Caco-2 (cell line): Measurements from ENCODE around the gene RNF144B. TPM values are rescaled to one million over a fixed set of nuclear protein-coding genes. Genes with fewer than 3 reads are reported as not detected.

Experiments
- BruUV-seq: library from RNA; stranded (reverse); fragments of 400-500 nt; replicated peaks from 2 replicates; lab custom pipeline; 2021; lab: Mats Ljungman, UMichigan
- CTCF ChIA-PET: fragments of 300-600 bp; sonication (Branson Sonifier 250); formaldehyde crosslinking; loops from one replicate; lab custom pipeline; 2022; ENCODE audit warnings: antibody characterized with exemption; lab: Charles Lee
- POLR2A ChIA-PET: fragments of 300-600 bp; sonication (Branson Sonifier 250); formaldehyde crosslinking; loops from one replicate; lab custom pipeline; 2022; ENCODE audit warnings: antibody characterized with exemption; lab: Charles Lee
- DNase-seq, 2 experiments: peaks; one replicate each; pipeline versions ENCODE4 v3.0.0 to v3.0.0-alpha.2; 2020 to 2022
- H3K27me3 ChIP-seq: replicated peaks from 2 replicates; pipeline ENCODE4 v1.6.0; 2011; ENCODE audit warnings: low read length; ENCODE audit not compliant: control insufficient read depth, insufficient read depth
- H3K36me3 ChIP-seq: 2 replicates; pipeline ENCODE4 v1.5.1; 2011; ENCODE audit warnings: low read length; ENCODE audit not compliant: control insufficient read depth, insufficient read depth
- H3K4me1 ChIP-seq: fragments of 250-450 bp; sonication (Bioruptor Pico); 2 replicates; pipeline ENCODE4 v1.5.1; 2020; ENCODE audit warnings: mild to moderate bottlenecking
- H3K4me3 ChIP-seq: 2 replicates; pipeline ENCODE4 v1.5.1; 2011; ENCODE audit warnings: low read depth, mild to moderate bottlenecking, control low read depth, low read length
- H3K9me3 ChIP-seq: fragments of 250-450 bp; sonication (Bioruptor Pico); 2 replicates; pipeline ENCODE4 v1.5.1; 2020; ENCODE audit warnings: mild to moderate bottlenecking, moderate library complexity
- H3K27ac Mint-ChIP-seq: one replicate; pipeline ENCODE4 v1.8.0; 2022; ENCODE audit warnings: mixed read lengths; ENCODE audit not compliant: unreplicated experiment
- H3K27me3 Mint-ChIP-seq: one replicate; pipeline ENCODE4 v1.8.0; 2022; ENCODE audit warnings: mixed read lengths; ENCODE audit not compliant: insufficient read depth, unreplicated experiment
- H3K36me3 Mint-ChIP-seq: one replicate; pipeline ENCODE4 v1.8.0; 2022; ENCODE audit warnings: mild to moderate bottlenecking, mixed read lengths; ENCODE audit not compliant: insufficient read depth, unreplicated experiment
- H3K4me1 Mint-ChIP-seq: one replicate; pipeline ENCODE4 v1.8.0; 2022; ENCODE audit warnings: low read depth, mixed read lengths; ENCODE audit not compliant: unreplicated experiment
- H3K4me3 Mint-ChIP-seq: one replicate; pipeline ENCODE4 v1.8.0; 2022; ENCODE audit warnings: mild to moderate bottlenecking, moderate library complexity, mixed read lengths; ENCODE audit not compliant: unreplicated experiment
- H3K9me3 Mint-ChIP-seq: one replicate; pipeline ENCODE4 v1.8.0; 2022; ENCODE audit warnings: mixed read lengths; ENCODE audit not compliant: unreplicated experiment
- intact Hi-C: fragments of 100-400 bp; cut with micrococcal nuclease; formaldehyde crosslinking; loops from one replicate; pipeline ENCODE4 v1.10.0; 2022; ENCODE audit not compliant: unreplicated experiment
- total RNA-seq: library from RNA; stranded (reverse); gene quantifications from 2 replicates; pipeline ENCODE4 v1.2.3, GENCODE V29; 2022
- TF ChIP-seq, protein P1 (sequence below), 2 experiments: fragments of 200-600 bp in 1 of 2; IDR thresholded peaks; 1 replicate in 1 of 2; 2 replicates in 1 of 2; pipeline versions ENCODE4 v1.5.1 to v1.8.0; 2011 to 2022; ENCODE audit warnings: antibody characterized with exemption in 1 of 2, control low read depth in 1 of 2, inconsistent platforms in 1 of 2, low read depth in 1 of 2, low read length in 1 of 2, mild to moderate bottlenecking in 1 of 2, moderate library complexity in 1 of 2; ENCODE audit not compliant: insufficient read depth in 1 of 2, severe bottlenecking in 1 of 2, unreplicated experiment in 1 of 2

RNF144B gene
- total RNA-seq, 1 experiment from 2014 or later, result 0.39 TPM

DNA sequence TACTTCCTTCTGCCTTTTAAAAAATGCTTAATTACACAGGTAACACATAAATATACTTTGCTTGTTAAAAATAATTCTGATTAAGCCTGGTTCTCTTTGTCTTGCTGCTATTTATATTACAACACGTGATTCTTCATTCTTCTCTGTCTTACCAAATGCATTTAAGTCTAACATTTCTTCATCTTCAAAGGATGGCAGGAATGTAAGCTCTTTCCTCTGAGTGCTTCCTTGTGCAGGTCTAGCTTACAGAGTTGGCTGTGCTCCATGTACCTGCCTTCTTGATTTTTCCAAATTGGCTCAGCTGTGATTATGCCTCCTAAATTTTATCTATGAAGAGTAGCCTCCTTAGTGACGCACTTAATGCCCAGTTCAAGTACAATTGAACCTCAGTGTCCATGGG, 44.4 kb downstream of the RNF144B start:
- Mint-ChIP-seq H3K4me1 (no peaks in the 10 kb centered on the region), H3K27ac (no peak overlapping the region), H3K27me3 (peaks cover 5% of the 10 kb centered on the region), H3K36me3 (no peaks in the 10 kb centered on the region), H3K4me3 (no peak overlapping the region), H3K9me3 (no peaks in the 10 kb centered on the region)
- H3K4me3 ChIP-seq, result no peak overlapping the region
- H3K9me3 ChIP-seq, result no peaks in the 10 kb centered on the region
- intact Hi-C loops, result loop anchor here (5.0 kb wide), 1 partner anchor 71 kb away; no protein-coding TSS in a partner anchor
- no TSS peak for BruUV-seq
- POLR2A ChIA-PET, result no interaction called here
- CTCF ChIA-PET, result no interaction called here
- DNase-seq, result no peak
- H3K36me3 ChIP-seq, result no peaks in the 10 kb centered on the region
- no peaks in the 10 kb centered on the region for H3K27me3 ChIP-seq
- TF ChIP-seq, protein P1, sequence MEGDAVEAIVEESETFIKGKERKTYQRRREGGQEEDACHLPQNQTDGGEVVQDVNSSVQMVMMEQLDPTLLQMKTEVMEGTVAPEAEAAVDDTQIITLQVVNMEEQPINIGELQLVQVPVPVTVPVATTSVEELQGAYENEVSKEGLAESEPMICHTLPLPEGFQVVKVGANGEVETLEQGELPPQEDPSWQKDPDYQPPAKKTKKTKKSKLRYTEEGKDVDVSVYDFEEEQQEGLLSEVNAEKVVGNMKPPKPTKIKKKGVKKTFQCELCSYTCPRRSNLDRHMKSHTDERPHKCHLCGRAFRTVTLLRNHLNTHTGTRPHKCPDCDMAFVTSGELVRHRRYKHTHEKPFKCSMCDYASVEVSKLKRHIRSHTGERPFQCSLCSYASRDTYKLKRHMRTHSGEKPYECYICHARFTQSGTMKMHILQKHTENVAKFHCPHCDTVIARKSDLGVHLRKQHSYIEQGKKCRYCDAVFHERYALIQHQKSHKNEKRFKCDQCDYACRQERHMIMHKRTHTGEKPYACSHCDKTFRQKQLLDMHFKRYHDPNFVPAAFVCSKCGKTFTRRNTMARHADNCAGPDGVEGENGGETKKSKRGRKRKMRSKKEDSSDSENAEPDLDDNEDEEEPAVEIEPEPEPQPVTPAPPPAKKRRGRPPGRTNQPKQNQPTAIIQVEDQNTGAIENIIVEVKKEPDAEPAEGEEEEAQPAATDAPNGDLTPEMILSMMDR (IDR thresholded peaks at IDR 0.05; ENCODE audit: insufficient read depth in 1 of 2, low read depth in 1 of 2, low read length in 1 of 2, severe bottlenecking in 1 of 2, unreplicated experiment in 1 of 2), result no peak
- H3K4me1 ChIP-seq, result no peaks in the 10 kb centered on the region

DNA sequence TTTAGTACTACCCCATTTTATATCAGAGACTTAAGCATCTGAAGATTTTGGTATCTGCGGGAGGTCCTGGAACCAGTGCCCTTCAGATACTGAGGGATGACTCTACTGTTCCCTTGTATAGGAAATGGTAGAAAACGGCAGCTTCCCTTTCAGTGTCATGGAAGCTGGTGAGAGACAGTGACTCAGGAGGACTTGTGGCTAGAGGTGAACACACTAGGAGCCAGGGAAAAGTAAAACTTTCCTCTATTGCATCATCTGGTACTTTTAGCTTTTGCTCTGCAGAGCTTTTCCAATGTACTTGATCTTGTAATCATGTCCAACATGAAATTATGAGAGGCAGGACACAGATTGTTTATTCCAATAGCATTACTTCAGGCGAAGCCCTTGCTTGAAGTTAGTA, 45.0 kb downstream of the RNF144B start:
- no TSS peak for BruUV-seq
- Mint-ChIP-seq H3K27ac (no peak overlapping the region), H3K4me3 (no peak overlapping the region), H3K9me3 (no peaks in the 10 kb centered on the region), H3K27me3 (peaks cover 6% of the 10 kb centered on the region), H3K36me3 (no peaks in the 10 kb centered on the region), H3K4me1 (no peaks in the 10 kb centered on the region)
- no peak for DNase-seq
- TF ChIP-seq, protein P1 (IDR thresholded peaks at IDR 0.05; ENCODE audit: insufficient read depth in 1 of 2, low read depth in 1 of 2, low read length in 1 of 2, severe bottlenecking in 1 of 2, unreplicated experiment in 1 of 2), result no peak
- Histone ChIP-seq H3K9me3 (no peaks in the 10 kb centered on the region), H3K4me3 (no peak overlapping the region), H3K36me3 (no peaks in the 10 kb centered on the region), H3K27me3 (no peaks in the 10 kb centered on the region), H3K4me1 (no peaks in the 10 kb centered on the region)
- intact Hi-C loops, result loop anchor here (5.0 kb wide), 1 partner anchor 70 kb away; no protein-coding TSS in a partner anchor
- ChIA-PET POLR2A (no interaction called here), CTCF (no interaction called here)

DNA sequence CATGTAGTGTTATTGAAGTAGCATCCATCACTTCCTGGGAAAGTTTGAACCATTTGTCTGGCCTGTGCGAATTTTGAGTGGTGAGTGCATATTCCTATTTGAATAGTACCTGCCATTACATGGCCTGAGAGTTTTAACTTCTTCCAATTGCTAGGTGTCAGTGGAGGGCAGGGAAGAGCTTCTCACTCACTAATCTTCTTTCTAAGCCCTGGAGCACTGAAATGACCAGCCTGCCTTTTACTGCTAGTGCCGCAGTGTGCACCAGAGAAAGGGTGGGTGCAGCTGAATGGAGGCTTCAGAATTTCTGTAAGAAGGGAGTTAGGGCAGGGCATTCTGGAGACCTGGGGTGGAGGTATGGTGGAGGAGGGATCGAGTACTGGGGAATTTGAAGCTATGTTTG, 45.5 kb downstream of the RNF144B start:
- TF ChIP-seq, protein P1 (IDR thresholded peaks at IDR 0.05; ENCODE audit: insufficient read depth in 1 of 2, low read depth in 1 of 2, low read length in 1 of 2, severe bottlenecking in 1 of 2, unreplicated experiment in 1 of 2), result no peak
- POLR2A ChIA-PET, result no interaction called here
- Mint-ChIP-seq H3K36me3 (no peaks in the 10 kb centered on the region), H3K27ac (no peak overlapping the region), H3K9me3 (no peaks in the 10 kb centered on the region), H3K4me1 (no peaks in the 10 kb centered on the region), H3K4me3 (no peak overlapping the region), H3K27me3 (peaks cover 8% of the 10 kb centered on the region)
- H3K9me3 ChIP-seq, result no peaks in the 10 kb centered on the region
- H3K4me3 ChIP-seq, result no peak overlapping the region
- intact Hi-C loops, result loop anchor here (5.0 kb wide), 1 partner anchor 70 kb away; no protein-coding TSS in a partner anchor
- DNase-seq, result no peak
- no peaks in the 10 kb centered on the region for H3K4me1 ChIP-seq
- no peaks in the 10 kb centered on the region for H3K27me3 ChIP-seq
- CTCF ChIA-PET, result no interaction called here
- BruUV-seq, result no TSS peak
- H3K36me3 ChIP-seq, result no peaks in the 10 kb centered on the region
